Activated naive CD8-positive, alpha-beta T cell treated with anti-CD3 and anti-CD28 coated beads, Interleukin-2, amount 10 ng/mL, durations not matched to agents 7 days and 5 days (primary cell): ENCODE measurements around the gene SLIT3. TPM values are rescaled to one million over a fixed set of nuclear protein-coding genes. Genes with fewer than 3 reads are reported as not detected.

Source experiments
- ATAC-seq: fragments of 150-1000 bp; cut with Tn5 transposase; one replicate; pipeline ENCODE4 v1.10.0; 2021; ENCODE audit warnings: low read depth, moderate library complexity
- POLR2A ChIA-PET: fragments of 350-600 bp; sonication (Branson Sonifier 250); formaldehyde crosslinking; loops from one replicate; lab custom pipeline; 2021; ENCODE audit warnings: antibody characterized with exemption; lab: Charles Lee
- DNase-seq: peaks from one replicate; pipeline ENCODE4 v3.0.0; 2021
- H3K27ac Mint-ChIP-seq: one replicate; pipeline ENCODE4 v1.8.0; 2022; ENCODE audit warnings: mild to moderate bottlenecking, mixed read lengths
- H3K27me3 Mint-ChIP-seq: one replicate; pipeline ENCODE4 v1.8.0; 2022; ENCODE audit warnings: mild to moderate bottlenecking, moderate library complexity, mixed read lengths
- H3K36me3 Mint-ChIP-seq: one replicate; pipeline ENCODE4 v1.8.0; 2021; ENCODE audit warnings: mild to moderate bottlenecking, mixed read lengths
- H3K4me1 Mint-ChIP-seq: one replicate; pipeline ENCODE4 v1.8.0; 2021; ENCODE audit warnings: mixed read lengths
- H3K4me3 Mint-ChIP-seq: one replicate; pipeline ENCODE4 v1.8.0; 2022; ENCODE audit warnings: mild to moderate bottlenecking, moderate library complexity, mixed read lengths
- H3K9me3 Mint-ChIP-seq: one replicate; pipeline ENCODE4 v1.8.0; 2021; ENCODE audit warnings: mixed read lengths
- total RNA-seq, 2 experiments: library from RNA; stranded (reverse); gene quantifications; one replicate each; pipeline ENCODE4 v1.2.3, GENCODE V29; 2021

Gene SLIT3
- total RNA-seq, 2 experiments from 2014 or later, result not detected

DNA sequence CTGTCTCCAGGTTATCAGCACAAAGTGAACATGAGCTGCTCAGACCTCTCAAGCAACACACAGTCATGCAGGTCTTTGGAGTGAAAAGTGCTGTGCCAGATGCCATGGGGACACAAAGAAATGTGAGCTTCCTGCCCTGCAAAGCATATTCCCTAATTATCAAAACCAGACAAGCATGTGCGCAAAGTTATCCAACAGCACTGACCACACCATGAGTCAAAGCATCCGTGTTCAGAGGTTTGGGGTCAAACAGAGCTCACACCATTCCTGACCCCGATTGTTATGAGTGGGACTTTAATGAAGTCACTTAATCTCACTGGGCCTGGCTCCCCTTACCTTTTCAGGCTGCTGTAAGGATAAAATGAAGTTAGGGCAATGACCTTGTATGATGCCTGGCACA lies 138.5 kb downstream of the SLIT3 start:
- Mint-ChIP-seq H3K4me1 (no peaks in the 10 kb centered on the region), H3K9me3 (peaks cover 3% of the 10 kb centered on the region), H3K27ac (no peak overlapping the region), H3K36me3 (no peaks in the 10 kb centered on the region), H3K4me3 (no peak overlapping the region), H3K27me3 (no peaks in the 10 kb centered on the region)
- no peak for DNase-seq
- ATAC-seq, result no peak
- POLR2A ChIA-PET, result no interaction called here

- no peak overlapping the region for H3K27ac Mint-ChIP-seq
- POLR2A ChIA-PET, result no interaction called here
- H3K4me3 Mint-ChIP-seq, result no peak overlapping the region
- no peak for ATAC-seq
- no peaks in the 10 kb centered on the region for H3K27me3 Mint-ChIP-seq
- no peaks in the 10 kb centered on the region for H3K4me1 Mint-ChIP-seq
- no peaks in the 10 kb centered on the region for H3K36me3 Mint-ChIP-seq
- no peak for DNase-seq
- H3K9me3 Mint-ChIP-seq, result peaks cover 3% of the 10 kb centered on the region
Observed at GRCh38 chr5:169161022-169161680, 139.8 kb downstream of the SLIT3 start.

DNA sequence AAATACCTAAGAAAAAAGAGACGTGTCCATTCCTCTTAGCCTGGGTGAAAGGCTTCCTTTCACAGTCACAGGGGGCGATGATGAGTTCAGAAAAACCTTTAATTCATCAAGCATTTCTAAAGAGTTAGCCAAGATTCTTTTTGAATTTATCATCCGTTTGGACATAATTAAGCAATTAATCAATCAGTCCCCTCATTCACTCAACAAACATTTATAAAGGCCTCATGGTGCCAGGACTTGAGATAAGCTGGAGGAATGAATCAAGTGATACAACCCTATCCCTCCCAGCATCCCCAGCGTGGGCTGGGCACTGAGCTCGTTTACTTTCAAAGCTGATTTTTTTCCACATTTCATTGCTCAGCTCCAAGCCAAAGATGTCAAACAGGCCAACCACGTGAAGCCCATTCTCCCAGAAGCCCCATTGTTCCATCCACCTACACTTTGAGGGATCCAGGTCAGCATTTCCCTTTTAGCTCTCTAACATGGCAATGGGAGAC lies 140.5 kb downstream of the SLIT3 start:
- no peaks in the 10 kb centered on the region for H3K27me3 Mint-ChIP-seq
- H3K36me3 Mint-ChIP-seq, result no peaks in the 10 kb centered on the region
- DNase-seq (no peak), ATAC-seq (no peak)
- H3K4me3 Mint-ChIP-seq, result no peak overlapping the region
- peaks cover 3% of the 10 kb centered on the region for H3K9me3 Mint-ChIP-seq
- no peak overlapping the region for H3K27ac Mint-ChIP-seq
- no peaks in the 10 kb centered on the region for H3K4me1 Mint-ChIP-seq
- POLR2A ChIA-PET, result no interaction called here

- H3K27me3 Mint-ChIP-seq, result peaks cover 2% of the 10 kb centered on the region
- H3K4me3 Mint-ChIP-seq, result no peak overlapping the region
- ATAC-seq (no peak), DNase-seq (no peak)
- H3K4me1 Mint-ChIP-seq, result no peaks in the 10 kb centered on the region
- peaks cover 3% of the 10 kb centered on the region for H3K9me3 Mint-ChIP-seq
- no peak overlapping the region for H3K27ac Mint-ChIP-seq
- POLR2A ChIA-PET, result no interaction called here
- no peaks in the 10 kb centered on the region for H3K36me3 Mint-ChIP-seq
Observed at GRCh38 chr5:169158764-169159163, 142.2 kb downstream of the SLIT3 start.

- Mint-ChIP-seq H3K36me3 (no peaks in the 10 kb centered on the region), H3K9me3 (peaks cover 3% of the 10 kb centered on the region), H3K27ac (no peak overlapping the region), H3K4me3 (no peak overlapping the region), H3K4me1 (no peaks in the 10 kb centered on the region), H3K27me3 (peaks cover 2% of the 10 kb centered on the region)
- POLR2A ChIA-PET, result no interaction called here
- no peak for ATAC-seq
- no peak for DNase-seq
Observed at GRCh38 chr5:169157064-169157463, 143.9 kb downstream of the SLIT3 start.

DNA sequence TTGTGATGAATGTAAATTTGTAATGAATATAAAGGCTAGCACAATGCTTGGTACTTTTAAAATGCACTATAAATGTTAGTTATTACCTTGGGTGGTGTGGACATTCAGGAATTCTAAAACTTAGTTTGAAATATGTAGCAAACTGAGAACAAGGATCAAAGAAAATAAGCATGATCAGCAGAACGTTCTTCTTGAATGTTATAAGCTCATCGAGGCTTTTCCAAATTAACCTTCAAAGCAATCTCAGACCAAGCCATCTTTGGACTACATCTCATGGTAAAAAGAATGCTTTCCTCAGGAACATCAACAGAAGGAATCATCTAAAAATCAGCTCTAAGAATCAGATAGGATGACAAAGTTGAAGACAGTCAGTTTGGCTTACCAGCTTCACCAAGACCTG lies 146.3 kb downstream of the SLIT3 start:
- Mint-ChIP-seq H3K4me1 (no peaks in the 10 kb centered on the region), H3K27ac (no peak overlapping the region), H3K27me3 (peaks cover 2% of the 10 kb centered on the region), H3K4me3 (no peak overlapping the region), H3K9me3 (no peaks in the 10 kb centered on the region), H3K36me3 (no peaks in the 10 kb centered on the region)
- POLR2A ChIA-PET, result no interaction called here
- DNase-seq (no peak), ATAC-seq (no peak)

DNA sequence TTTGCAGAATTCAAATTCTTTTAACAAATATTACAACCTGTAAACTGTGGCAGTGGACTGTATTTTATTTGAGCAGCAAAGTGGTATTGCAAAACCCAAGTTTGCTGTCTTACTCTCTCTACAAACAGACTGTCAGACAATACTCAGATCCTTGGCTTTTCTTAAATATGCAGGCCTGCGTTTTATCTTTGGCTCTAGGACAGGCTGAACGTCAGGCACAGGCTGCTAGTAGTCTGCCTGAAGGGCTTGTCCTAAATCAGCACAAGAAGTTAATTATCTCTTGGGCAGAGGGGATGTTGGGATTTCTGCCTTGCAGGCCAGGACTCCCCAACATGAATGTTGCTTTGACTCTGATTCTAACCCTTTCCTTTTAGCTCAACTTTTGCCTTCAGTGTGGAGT lies 147.5 kb downstream of the SLIT3 start:
- no peak overlapping the region for H3K27ac Mint-ChIP-seq
- peaks cover 2% of the 10 kb centered on the region for H3K27me3 Mint-ChIP-seq
- no peaks in the 10 kb centered on the region for H3K9me3 Mint-ChIP-seq
- no peaks in the 10 kb centered on the region for H3K4me1 Mint-ChIP-seq
- H3K36me3 Mint-ChIP-seq, result no peaks in the 10 kb centered on the region
- ATAC-seq (no peak), DNase-seq (no peak)
- POLR2A ChIA-PET, result no interaction called here
- H3K4me3 Mint-ChIP-seq, result no peak overlapping the region

- no peaks in the 10 kb centered on the region for H3K4me1 Mint-ChIP-seq
- no peaks in the 10 kb centered on the region for H3K9me3 Mint-ChIP-seq
- no peaks in the 10 kb centered on the region for H3K36me3 Mint-ChIP-seq
- peaks cover 2% of the 10 kb centered on the region for H3K27me3 Mint-ChIP-seq
- ATAC-seq (no peak), DNase-seq (no peak)
- no peak overlapping the region for H3K27ac Mint-ChIP-seq
- POLR2A ChIA-PET, result no interaction called here
- H3K4me3 Mint-ChIP-seq, result no peak overlapping the region
Observed at GRCh38 chr5:169152946-169153345, 148.0 kb downstream of the SLIT3 start.

GRCh38 chr5:169152453-169152852 lies 148.5 kb downstream of the SLIT3 start:
- no peak for ATAC-seq
- no peaks in the 10 kb centered on the region for H3K9me3 Mint-ChIP-seq
- peaks cover 2% of the 10 kb centered on the region for H3K27me3 Mint-ChIP-seq
- no peaks in the 10 kb centered on the region for H3K36me3 Mint-ChIP-seq
- no peak for DNase-seq
- no peaks in the 10 kb centered on the region for H3K4me1 Mint-ChIP-seq
- POLR2A ChIA-PET, result no interaction called here
- no peak overlapping the region for H3K27ac Mint-ChIP-seq
- H3K4me3 Mint-ChIP-seq, result no peak overlapping the region

DNA sequence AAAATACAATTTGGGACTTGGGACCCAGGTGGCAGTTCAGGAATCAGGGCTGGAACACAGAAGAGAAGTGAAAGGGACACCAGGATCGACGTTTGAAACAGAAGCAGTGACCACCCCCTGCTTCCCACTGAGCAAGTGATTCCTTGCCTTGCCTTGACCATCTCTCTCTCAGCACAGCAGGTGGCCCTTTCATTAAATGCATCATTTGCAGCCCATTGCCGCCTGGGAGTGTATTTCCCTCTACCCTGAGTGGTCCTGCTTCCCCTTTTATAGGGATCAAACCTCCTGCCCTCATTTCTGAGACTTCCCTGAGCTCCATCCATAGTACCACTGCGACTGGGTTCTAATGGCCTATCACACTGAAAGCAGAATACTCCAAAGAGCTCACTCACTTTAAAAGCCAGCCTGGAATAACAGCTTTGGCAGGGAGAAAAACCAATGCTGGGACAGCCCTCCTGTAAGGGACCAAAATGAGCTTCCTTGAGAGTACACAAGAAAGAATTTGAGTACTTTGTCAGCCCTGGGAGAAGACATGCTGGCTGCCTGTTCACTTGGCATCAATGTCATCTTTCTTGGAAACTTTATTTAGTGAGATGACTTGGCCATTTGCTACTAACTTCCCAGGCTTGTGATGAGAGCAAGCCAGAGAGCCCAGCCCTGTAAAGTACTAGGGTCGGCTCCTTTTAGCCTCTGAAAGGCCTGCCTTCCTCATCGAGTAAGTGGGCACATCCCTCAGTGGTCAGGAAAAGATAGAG lies 149.7 kb downstream of the SLIT3 start:
- no peak overlapping the region for H3K27ac Mint-ChIP-seq
- H3K4me1 Mint-ChIP-seq, result no peaks in the 10 kb centered on the region

GRCh38 chr5:169150108-169150507 lies 150.8 kb downstream of the SLIT3 start:
- H3K27ac Mint-ChIP-seq, result no peak overlapping the region
- POLR2A ChIA-PET, result no interaction called here
- H3K36me3 Mint-ChIP-seq, result no peaks in the 10 kb centered on the region
- no peaks in the 10 kb centered on the region for H3K4me1 Mint-ChIP-seq
- DNase-seq (no peak), ATAC-seq (no peak)
- H3K9me3 Mint-ChIP-seq, result no peaks in the 10 kb centered on the region
- H3K27me3 Mint-ChIP-seq, result peaks cover 2% of the 10 kb centered on the region
- no peak overlapping the region for H3K4me3 Mint-ChIP-seq

More for the DNA sequence above, 149.7 kb downstream of the SLIT3 start:
- no peaks in the 10 kb centered on the region for H3K9me3 Mint-ChIP-seq
- POLR2A ChIA-PET, result no interaction called here
- no peak overlapping the region for H3K4me3 Mint-ChIP-seq
- peaks cover 2% of the 10 kb centered on the region for H3K27me3 Mint-ChIP-seq
- H3K36me3 Mint-ChIP-seq, result no peaks in the 10 kb centered on the region
- DNase-seq (no peak), ATAC-seq (no peak)

DNA sequence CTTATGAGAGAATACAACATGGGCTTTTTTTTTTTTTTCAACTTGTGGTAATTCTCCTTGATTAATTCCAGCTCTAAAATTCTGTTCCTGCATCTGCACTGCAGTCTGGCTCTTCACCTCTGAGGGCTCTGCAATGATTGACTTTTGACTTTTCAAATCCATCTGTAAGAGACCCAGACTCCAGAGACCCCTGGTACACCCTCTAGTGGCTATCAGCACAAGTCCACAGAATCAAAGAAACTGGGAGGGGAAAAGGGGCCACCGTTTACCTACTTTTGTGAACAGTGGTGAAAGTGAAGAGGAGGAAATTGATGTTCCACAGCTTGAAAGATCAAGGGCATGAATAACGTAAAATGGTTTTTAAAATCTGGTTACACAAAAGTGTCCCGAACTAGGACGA lies 151.6 kb downstream of the SLIT3 start:
- H3K27ac Mint-ChIP-seq, result no peak overlapping the region
- no peaks in the 10 kb centered on the region for H3K4me1 Mint-ChIP-seq
- no peak overlapping the region for H3K4me3 Mint-ChIP-seq
- H3K9me3 Mint-ChIP-seq, result no peaks in the 10 kb centered on the region
- POLR2A ChIA-PET, result no interaction called here
- DNase-seq (no peak), ATAC-seq (no peak)
- no peaks in the 10 kb centered on the region for H3K36me3 Mint-ChIP-seq
- peaks cover 2% of the 10 kb centered on the region for H3K27me3 Mint-ChIP-seq

- no peaks in the 10 kb centered on the region for H3K36me3 Mint-ChIP-seq
- no peak for ATAC-seq
- H3K4me3 Mint-ChIP-seq, result no peak overlapping the region
- POLR2A ChIA-PET, result no interaction called here
- H3K9me3 Mint-ChIP-seq, result no peaks in the 10 kb centered on the region
- DNase-seq, result no peak
- no peaks in the 10 kb centered on the region for H3K4me1 Mint-ChIP-seq
- H3K27ac Mint-ChIP-seq, result no peak overlapping the region
- H3K27me3 Mint-ChIP-seq, result no peaks in the 10 kb centered on the region
Observed at GRCh38 chr5:169148138-169148740, 152.7 kb downstream of the SLIT3 start.

GRCh38 chr5:169147534-169147933 lies 153.4 kb downstream of the SLIT3 start:
- Mint-ChIP-seq H3K4me1 (no peaks in the 10 kb centered on the region), H3K4me3 (no peak overlapping the region), H3K27ac (no peak overlapping the region), H3K9me3 (no peaks in the 10 kb centered on the region), H3K27me3 (no peaks in the 10 kb centered on the region), H3K36me3 (no peaks in the 10 kb centered on the region)
- DNase-seq (no peak), ATAC-seq (no peak)
- POLR2A ChIA-PET, result no interaction called here
